ENCODE measurements around the gene IL1R1.
A peak's percentile ranks its signal among the peaks of the same experiment; 100 is the strongest.

GRCh38 chr2:102187496-102188150 lies 45.1 kb downstream of the IL1R1 start:
- TF ChIP-seq EP300 (IDR thresholded peaks at IDR 0.05) (no peak), CTCF (IDR thresholded peaks at IDR 0.05) (peak in 5 of 7 experiments; percentile 22 to 29 (median 24)), POLR2A (IDR thresholded peaks at IDR 0.05) (no peak), POLR2AphosphoS5 (IDR thresholded peaks at IDR 0.05) (peak in 2 of 3 donors; percentile 9 to 13)

Data from stomach (tissue), 4 donors.